Measurements from ENCODE around the gene SNAP29.
A peak's percentile ranks its signal among the peaks of the same experiment; 100 is the strongest.

SNAP29 gene

GRCh38 chr22:20865875-20866445 is 7.2 kb downstream of the SNAP29 start:
- peak; percentile 88 for FAIRE-seq
- DNase-seq (ENCODE audit: low spot score) = no peak

GRCh38 chr22:20866736-20867135 is 7.9 kb downstream of the SNAP29 start:
- FAIRE-seq (no peak), DNase-seq (ENCODE audit: low spot score) (no peak)

- FAIRE-seq (no peak), DNase-seq (ENCODE audit: low spot score) (no peak)
These were observed 8.6 kb downstream of the SNAP29 start for GRCh38 chr22:20867179-20868024.

GRCh38 chr22:20868025-20868962 is 9.5 kb downstream of the SNAP29 start:
- FAIRE-seq (no peak), DNase-seq (ENCODE audit: low spot score) (no peak)

- DNase-seq (ENCODE audit: low spot score) (no peak), FAIRE-seq (no peak)
These were observed 10.4 kb downstream of the SNAP29 start for GRCh38 chr22:20869234-20869633.

GRCh38 chr22:20873214-20873613 is 14.4 kb downstream of the SNAP29 start:
- peak; percentile 88 for FAIRE-seq
- no peak for DNase-seq (ENCODE audit: low spot score)

- FAIRE-seq (peak; percentile 13), DNase-seq (ENCODE audit: low spot score) (no peak)
These were observed 16.5 kb downstream of the SNAP29 start for GRCh38 chr22:20875296-20875695.

- no peak for FAIRE-seq
- DNase-seq (ENCODE audit: low spot score) = no peak
These were observed 18.9 kb downstream of the SNAP29 start for GRCh38 chr22:20877715-20878114.

- no peak for DNase-seq (ENCODE audit: low spot score)
- FAIRE-seq = no peak
These were observed 22.4 kb downstream of the SNAP29 start for GRCh38 chr22:20881231-20881630.

GRCh38 chr22:20881869-20882815 is 23.3 kb downstream of the SNAP29 start:
- FAIRE-seq (no peak), DNase-seq (ENCODE audit: low spot score) (no peak)

- FAIRE-seq (no peak), DNase-seq (ENCODE audit: low spot score) (no peak)
These were observed 24.0 kb downstream of the SNAP29 start for GRCh38 chr22:20882855-20883254.

- DNase-seq (ENCODE audit: low spot score) = no peak
- FAIRE-seq = no peak
These were observed 25.6 kb downstream of the SNAP29 start for GRCh38 chr22:20884454-20884853.

GRCh38 chr22:20885017-20885556 is 26.3 kb downstream of the SNAP29 start:
- FAIRE-seq (no peak), DNase-seq (ENCODE audit: low spot score) (no peak)

- FAIRE-seq = peak; percentile 59
- DNase-seq (ENCODE audit: low spot score) = peak; percentile 76
These were observed 26.9 kb downstream of the SNAP29 start for GRCh38 chr22:20885557-20886323.

- DNase-seq (ENCODE audit: low spot score) = no peak
These were observed 28.6 kb downstream of the SNAP29 start for GRCh38 chr22:20887375-20887774.

GRCh38 chr22:20889025-20889704 is 30.4 kb downstream of the SNAP29 start:
- DNase-seq (ENCODE audit: low spot score) (no peak), FAIRE-seq (no peak)

More at GRCh38 chr22:20887375-20887774, 28.6 kb downstream of the SNAP29 start:
- FAIRE-seq = no peak

- FAIRE-seq (no peak), DNase-seq (ENCODE audit: low spot score) (no peak)
These were observed 31.2 kb downstream of the SNAP29 start for GRCh38 chr22:20889904-20890540.

- FAIRE-seq = no peak
- no peak for DNase-seq (ENCODE audit: low spot score)
These were observed 32.2 kb downstream of the SNAP29 start for GRCh38 chr22:20890975-20891374.

Measured in urothelium cell line (cell line).